ENCODE results near the gene ZNF384.

DNA sequence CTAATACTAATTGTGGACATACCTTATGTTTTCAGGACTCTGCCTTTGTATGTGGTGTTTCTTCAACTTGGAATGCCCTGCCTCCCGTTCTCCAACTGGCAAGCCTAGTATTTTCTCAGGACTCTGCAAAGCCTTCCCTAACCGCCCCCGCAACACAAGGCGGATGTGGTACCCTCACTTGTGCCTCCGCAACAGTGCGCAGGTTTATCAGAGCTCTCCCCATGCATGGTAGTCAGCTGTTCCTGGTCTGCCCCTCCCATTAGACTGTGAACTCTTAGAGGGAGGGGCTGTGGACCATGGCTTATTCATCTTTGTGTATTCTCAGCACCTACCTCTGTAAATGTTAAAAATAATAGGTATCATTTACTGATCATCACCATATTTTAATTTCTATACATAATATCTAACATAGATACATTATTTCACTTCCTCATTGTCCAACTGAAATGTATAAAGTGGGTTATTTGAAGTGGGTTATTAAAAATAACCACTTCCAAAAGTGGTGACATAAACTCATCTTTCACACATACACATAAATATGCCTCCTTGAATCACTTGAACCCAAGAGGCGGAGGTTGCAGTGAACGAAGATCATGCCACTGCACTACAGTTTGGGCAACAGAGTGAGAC lies 62.4 kb downstream of the ZNF384 start:
- TF ChIP-seq POLR2A (IDR thresholded peaks at IDR 0.05), result no peak
- TF ChIP-seq CTCF (IDR thresholded peaks at IDR 0.05), result no peak
- no peak for TF ChIP-seq POLR2AphosphoS5 (IDR thresholded peaks at IDR 0.05)

All from prostate gland (tissue), 2 donors.